GM18519 (cell line): ENCODE measurements around the gene PAPLN.

Experiments used
- ATAC-seq: cut with Tn5 transposase; IDR thresholded peaks from one replicate; pipeline ENCODE4 v1.9.1; 2021; ENCODE audit warnings: mild to moderate bottlenecking, moderate library complexity; ENCODE audit not compliant: unreplicated experiment, low FRiP score

Gene PAPLN

DNA sequence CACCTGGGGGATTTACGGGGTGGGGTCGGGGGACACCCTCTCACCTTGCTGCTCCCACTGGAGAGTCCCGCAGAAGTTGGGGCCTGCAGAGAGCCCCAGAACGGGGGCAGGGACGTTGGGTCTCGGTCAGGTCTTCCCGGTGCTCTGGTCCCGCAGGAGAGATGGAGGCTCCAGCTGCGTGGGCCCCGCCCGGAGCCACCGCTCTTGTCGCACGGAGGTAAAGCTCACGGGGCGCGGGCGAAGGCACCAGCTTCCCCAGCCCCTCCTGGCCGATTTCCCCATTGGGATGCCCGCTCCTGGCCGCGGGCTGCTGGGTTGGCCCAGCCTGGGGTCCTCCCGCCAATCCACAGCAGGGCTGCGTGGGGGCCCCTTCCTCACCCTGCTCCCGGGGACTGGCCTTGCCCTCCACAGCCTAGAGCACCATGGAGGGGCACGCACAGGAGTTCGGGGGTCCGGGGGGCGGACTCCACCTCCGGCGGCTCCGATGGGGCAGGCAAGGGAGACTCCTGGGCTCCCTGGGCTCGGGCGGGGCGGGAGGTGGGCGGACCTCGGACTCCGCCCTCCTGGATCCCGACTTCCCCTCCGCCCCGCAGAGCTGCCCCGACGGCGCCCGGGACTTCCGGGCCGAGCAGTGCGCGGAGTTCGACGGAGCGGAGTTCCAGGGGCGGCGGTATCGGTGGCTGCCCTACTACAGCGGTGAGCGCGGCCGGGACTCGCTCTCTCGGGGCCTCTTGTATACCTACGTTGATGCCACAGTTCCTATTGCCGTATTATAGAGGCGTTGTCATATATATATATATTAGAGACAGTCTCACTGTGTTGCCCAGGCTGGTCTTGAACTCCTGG is 8.4 kb downstream of the PAPLN start:
- ATAC-seq: no peak

DNA sequence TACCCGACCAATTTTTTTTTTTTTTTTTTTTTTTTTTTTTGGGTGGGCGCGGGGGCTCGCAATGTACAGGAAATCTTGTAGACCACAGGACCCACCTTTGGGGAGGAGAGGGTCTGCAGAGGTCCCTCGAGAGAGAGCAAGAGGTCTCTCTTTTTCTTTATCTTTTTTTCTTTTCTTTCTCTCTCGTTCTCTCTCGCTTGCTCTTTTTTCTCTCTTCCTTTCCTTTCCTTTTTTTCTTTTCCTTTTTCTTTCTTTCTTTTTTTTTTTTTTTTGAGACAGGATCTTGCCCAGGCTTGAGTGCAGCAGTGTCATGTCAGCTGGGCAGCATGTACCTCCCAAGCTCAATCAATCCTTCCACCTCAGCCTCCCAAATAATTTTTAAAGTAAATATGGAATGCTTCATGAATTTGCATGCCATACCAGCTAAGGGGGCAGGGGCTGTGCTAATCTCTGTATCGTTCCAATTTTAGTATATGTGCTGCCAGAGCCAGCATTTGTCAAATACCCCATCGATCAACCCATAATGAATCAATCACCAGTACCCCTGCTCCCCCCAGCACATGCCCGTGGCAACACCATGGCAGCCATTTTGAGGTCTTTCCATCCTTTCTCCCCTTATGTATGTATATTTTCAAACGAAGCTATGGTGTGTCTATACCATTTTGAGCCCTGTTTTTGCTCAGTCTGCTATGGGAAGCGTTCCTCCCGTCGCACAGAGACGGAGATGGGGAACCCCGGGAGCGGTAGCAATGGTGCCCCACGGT is 9.3 kb downstream of the PAPLN start:
- ATAC-seq: no peak

DNA sequence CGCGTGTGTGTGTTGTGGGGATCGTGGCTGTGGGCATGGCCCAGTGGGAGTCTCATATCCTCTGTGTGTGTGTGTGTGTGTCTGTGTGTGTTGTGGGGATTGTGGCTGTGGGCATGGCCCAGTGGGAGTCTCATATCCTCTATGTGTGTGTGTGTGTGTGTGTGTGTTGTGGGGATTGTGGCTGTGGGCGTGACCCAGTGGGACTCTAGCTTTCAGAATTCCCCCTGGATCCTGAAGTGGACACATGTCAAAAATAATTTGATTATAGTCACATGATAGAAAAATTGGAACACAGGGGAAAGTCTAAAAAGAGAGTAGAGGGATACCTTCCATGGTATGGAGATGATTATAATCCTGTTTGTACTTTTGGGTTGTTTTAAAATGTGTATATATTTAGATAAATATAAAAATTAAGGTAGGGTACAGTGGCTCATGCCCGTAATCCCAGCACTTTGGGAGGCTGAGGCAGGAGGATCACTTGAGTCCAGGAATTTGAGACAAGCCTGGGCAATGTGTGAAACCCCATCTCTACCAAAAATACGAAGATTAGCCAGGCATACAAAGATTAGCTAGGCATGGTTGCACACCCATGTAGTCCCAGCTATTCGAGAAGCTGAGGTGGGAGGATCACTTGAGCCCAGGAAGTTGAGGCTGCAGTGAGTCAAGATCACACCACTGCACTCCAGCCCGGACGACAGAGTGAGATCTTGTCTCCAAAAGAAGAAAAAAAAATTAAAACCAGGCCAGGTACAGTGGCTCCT is 11.0 kb downstream of the PAPLN start:
- ATAC-seq: no peak

DNA sequence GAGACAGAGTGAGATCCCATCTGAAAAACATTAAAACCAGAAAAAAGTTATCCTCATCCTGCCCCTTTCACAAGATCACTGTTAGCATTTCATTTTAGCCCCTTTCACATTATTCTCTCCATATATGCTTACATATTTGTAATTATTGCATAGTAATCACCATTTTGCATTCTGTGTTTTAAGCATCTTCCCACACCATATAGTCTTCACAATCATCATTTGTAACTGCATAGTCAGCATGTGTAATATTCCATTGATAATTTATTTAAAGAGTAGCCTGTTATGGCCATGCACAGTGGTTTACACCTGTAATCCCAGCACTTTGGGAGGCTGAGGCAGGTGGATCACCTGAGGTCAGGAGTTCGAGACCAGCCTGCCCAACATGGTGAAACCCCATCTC is 11.8 kb downstream of the PAPLN start:
- ATAC-seq: no peak

DNA sequence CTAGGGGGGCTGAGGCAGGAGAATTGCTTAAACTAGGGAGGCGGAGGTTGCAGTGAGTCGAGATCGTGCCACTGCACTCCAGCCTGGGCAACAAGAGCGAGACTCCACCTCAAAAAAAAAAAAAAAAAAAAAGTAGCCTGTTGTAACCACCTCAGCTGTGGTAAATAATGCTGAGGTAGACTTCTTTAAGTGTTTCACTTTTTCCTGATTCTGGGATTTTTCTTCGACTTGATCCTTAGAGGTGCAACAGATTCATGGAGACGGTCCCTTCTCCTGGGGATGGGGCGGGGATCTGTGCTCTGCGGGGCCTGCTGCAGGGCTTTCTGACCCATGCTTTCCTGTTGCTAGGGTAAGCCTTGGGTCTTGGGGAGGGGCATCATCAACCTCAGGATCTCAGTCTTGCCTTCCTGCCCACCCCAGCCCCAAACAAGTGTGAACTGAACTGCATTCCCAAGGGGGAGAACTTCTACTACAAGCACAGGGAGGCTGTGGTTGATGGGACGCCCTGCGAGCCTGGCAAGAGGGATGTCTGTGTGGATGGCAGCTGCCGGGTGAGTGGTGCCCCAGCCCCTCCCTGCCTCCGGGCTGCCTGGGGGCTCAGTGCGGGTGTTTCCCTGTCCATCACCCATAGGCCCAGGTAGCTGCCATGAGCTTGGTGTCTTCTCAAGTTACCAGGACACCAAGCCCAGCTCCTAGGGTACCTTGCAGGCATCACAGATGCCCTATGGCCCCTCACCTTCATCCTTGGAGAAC is 12.4 kb downstream of the PAPLN start:
- ATAC-seq: no peak

DNA sequence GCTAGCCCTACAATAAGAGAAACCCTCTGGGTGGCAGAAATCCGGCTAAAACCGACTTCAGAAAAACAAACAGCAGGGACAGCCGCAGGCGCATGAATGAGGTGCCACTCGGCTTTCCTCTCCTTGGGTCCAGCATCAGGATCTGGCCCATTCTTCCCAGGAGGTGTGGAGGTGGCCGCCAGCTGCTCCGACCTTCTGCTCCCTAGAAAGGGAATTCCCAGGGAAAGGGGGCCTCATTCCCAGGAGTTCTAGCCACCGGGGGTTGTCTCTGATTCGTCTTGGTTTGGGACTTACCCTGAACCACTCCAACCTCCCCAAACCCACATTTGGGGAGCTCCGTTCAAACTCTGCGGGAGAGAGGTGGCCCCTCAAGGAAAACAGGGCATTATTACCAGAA is 13.0 kb downstream of the PAPLN start:
- ATAC-seq: no peak

DNA sequence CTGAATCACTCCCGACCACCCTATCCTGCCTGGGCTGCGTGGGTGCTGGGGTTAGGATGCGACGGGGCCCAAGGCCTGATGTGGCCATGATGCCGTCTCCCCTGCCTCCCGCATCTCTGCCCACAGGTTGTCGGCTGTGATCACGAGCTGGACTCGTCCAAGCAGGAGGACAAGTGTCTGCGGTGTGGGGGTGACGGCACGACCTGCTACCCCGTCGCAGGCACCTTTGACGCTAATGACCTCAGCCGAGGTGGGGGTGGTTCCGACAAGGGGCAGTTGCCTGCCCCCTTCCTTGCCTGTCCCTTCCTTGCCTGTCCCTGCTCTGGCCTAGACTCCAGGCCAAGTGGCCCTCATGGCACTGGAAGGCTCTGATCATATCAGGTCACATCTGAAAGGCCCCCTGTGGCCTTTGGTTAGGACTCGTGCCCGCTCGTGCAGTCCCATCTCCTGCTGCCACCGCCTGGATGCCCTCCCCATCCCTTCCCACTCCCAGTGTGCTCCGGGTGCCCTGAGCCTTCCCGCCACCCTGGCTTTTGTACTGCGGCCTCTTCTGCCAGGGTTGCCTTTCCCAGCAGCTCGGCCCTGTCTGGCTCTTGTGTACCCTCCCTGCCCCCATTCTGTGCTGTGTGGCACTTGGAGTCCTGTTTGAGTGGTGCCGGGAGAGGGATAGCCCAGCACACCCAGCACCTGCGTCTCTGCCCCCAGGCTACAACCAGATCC is 13.6 kb downstream of the PAPLN start:
- no peak for ATAC-seq

DNA sequence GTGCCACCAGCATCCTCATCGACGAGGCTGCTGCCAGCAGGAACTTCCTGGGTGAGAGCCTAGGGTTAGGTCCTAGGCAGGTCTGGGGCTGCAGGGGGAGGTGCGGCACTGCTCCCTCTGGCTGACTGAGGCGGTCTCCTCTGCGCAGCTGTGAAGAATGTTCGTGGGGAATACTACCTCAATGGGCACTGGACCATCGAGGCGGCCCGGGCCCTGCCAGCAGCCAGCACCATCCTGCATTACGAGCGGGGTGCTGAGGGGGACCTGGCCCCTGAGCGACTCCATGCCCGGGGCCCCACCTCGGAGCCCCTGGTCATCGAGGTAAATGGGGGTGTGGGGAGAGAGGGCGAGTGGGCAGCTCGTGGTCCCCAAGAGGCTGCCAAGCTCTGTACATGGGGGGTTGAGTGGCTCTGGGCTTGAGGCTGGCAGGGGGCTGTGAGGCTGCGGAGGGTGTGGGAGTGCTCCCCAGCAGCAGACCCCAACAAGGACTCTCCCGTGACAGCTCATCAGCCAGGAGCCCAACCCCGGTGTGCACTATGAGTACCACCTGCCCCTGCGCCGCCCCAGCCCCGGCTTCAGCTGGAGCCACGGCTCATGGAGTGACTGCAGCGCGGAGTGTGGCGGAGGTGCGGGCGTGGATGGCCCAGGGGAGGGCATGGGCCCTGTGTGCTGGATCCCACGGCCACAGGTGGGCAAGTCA is 14.4 kb downstream of the PAPLN start:
- no peak for ATAC-seq

DNA sequence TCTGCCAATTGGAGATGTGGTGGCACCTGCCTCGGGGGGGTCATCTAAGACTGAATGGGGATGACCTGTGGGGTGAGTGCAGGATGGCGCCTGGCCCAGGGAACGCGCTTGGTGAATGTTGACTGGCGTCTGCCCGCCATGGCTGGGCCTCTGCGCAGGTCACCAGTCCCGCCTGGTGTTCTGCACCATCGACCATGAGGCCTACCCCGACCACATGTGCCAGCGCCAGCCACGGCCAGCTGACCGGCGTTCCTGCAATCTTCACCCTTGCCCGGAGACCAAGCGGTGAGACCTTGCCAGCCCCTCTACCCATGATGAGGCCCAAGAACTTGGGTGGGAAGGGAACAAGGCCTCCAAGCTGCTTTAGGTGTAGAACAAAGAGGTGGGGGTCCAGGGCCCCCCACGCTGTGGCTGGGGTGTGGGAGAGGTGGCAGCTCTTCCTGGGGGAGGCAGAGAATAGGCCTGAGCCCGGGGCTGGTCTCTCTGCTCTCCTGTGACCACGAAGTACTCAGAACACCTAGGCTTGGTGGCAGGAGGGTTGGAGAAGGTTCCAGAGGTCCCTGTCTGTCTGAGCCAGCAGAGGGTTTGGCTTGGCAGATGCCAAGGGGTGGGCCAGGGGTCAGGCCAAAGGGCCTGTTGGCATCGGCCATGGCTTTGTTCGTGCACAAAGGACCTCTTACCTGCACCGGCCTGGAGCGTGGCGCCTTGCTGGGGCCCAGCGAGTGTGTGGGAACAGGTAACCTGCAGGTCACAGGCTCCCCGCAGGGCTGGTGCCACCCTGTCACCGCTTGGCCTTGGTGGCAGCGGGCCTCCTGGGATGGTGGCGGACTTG is 15.4 kb downstream of the PAPLN start:
- no peak for ATAC-seq

DNA sequence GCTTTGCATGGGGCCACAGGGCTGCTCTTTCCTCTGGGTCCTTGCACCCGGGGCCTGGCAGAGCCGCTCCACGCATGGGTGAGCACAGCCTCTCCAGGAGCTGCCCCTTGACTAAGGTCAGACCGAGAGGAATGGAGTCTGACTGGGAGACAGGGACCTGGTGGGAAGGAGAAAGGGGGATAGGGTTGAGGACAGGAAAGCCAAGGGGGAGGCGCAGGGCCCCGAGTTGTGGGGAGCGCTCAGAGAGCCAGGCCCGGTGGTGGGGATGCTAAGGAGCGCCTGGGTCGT is 16.0 kb downstream of the PAPLN start:
- ATAC-seq: no peak

DNA sequence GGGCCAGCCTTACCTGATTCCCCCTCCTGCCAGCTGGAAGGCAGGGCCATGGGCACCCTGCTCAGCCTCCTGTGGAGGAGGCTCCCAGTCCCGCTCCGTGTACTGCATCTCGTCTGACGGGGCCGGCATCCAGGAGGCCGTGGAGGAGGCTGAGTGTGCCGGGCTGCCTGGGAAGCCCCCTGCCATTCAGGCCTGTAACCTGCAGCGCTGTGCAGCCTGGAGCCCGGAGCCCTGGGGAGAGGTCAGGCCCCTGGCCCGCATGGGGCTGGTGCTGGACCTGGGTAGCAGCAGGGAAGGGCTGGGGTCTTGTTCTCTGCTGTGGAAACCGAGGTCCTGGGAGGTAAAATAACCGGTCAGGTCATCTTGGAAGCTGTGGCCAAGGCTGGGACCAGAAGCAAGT is 16.4 kb downstream of the PAPLN start:
- no peak for ATAC-seq

DNA sequence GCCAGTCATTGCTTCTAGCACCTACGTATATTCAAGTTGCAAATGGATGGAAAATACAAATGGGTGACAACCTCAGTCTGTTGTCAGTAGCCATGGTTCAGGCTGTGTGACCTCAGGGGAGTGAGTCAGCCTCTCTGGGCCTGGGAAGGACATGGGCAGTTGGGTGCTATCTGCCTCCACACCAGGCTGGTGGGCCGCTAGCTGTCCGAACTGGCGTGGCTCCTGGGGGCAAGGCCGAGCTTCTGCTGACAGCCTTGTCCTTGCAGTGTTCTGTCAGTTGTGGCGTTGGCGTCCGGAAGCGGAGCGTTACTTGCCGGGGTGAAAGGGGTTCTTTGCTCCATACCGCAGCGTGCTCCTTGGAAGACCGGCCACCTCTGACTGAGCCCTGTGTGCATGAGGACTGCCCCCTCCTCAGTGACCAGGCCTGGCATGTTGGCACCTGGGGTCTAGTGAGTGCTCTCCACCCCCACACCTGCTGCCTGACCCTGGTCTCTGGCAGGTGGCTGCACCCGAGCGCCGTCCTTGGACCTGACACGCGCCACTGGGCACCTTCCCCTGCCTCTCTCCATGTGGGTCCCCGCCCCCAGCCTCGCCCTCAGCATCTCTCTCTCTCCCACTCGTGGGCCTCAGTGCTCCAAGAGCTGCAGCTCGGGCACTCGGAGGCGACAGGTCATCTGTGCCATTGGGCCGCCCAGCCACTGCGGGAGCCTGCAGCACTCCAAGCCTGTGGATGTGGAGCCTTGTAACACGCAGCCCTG is 17.1 kb downstream of the PAPLN start:
- no peak for ATAC-seq

DNA sequence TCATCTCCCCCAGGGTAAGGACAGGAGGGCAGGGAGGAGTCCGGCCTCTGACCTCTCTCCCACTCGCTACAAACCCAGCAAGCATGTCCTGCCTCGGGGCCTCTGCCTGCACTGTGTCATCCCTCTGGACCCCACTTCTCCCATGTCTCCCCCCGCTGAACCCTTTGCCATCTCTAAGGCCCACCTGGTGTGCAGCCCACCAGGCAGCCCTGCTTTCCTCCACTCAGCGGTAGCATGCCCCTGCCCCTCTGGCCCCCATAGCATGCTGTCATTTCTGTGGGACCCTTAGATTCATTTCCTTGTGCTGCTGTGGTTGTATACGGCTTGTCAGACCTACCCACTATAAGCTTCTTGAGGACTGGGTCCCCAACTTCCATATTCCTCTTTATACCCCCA is 17.7 kb downstream of the PAPLN start:
- ATAC-seq: no peak

DNA sequence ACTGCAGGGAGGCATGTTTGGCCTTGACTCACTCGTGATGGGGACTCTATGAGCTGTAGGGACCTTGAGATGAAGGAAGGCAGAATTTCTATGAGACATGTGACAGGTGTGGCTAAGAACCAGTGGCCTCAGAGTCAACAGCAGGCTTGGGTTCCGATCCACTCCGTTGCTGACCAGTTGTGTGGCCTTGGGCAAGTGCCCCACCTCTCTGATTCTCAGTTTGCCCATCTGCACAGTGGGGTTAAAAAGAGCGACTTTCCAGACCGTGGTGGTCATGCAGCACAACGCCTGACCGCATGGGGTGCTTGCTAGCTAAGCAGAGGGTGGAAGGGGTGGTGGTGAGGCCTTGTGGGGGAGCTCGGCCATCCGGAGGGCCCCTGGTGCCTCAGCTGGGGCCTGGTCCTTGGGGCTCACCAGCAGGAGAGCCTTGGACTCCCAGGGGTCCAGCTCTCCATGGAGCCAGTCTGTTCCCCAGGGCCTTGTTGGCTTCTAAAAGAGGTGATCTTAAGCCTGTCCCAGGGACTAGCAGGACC is 18.5 kb downstream of the PAPLN start:
- no peak for ATAC-seq

DNA sequence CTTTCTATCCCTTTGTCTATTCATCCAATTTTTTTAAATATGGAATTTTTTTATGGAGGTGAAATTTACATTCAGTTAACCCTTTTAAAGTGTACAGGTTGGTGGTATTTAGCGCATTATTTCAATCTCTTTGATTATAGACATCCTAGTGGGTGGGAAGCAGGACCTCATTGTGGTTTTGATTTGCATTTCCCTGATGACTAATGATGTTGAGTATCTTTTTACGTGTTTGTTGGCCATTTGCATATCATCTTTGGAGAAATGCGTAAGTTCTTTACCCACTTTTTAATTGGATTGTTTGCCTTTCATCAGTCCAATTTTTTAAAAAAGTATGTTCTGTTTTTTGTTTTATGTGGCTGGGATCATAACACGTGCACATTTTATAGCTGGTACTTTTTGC is 20.8 kb downstream of the PAPLN start:
- ATAC-seq: no peak

DNA sequence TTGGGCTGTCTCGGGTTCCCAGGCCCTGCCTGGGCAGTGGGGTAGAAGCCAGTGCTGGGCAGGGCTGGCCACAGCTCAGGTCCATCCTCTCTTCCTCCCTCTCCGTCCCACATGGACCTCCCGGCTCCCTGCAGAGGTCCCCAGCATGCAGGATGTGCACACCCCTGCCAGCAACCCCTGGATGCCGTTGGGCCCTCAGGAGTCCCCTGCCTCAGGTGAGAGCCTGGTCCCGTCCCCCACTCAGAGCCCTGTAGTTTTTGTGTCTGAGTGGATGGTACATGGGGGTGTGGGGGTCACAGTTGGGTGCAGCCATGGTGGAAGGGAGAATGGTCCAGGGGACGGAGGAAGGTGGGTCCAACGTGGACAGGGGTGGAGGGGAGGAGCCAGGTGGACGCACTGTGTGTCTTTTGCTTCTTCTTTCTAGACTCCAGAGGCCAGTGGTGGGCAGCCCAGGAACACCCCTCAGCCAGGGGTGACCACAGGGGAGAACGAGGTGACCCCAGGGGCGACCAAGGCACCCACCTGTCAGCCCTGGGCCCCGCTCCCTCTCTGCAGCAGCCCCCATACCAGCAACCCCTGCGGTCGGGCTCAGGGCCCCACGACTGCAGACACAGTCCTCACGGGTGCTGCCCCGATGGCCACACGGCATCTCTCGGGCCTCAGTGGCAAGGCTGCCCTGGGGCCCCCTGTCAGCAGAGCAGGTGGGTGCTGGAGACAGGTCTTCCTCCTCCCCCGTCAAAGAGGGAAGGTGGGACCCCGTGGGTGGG is 21.7 kb downstream of the PAPLN start:
- ATAC-seq: no peak

DNA sequence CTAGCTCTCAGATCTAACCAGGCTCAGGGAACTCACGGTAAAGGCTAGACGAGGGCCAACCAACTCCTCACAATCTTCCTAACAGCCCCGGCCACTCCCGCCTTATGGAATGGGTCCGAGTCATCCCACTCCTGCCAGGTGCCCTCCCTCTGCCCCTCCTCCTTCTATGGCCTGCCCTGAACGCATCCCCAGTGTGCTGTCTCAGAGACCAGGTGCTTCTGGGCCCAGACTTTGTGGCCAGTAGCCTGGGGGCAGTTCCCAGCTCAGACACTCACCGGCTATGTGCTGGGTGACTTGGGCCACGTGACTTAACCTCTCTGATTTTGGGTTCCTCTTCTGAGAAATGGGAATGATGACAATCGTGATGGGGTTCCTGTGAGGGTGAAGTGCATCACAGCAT is 22.5 kb downstream of the PAPLN start:
- no peak for ATAC-seq
